Measurements from ENCODE around the gene FOXP1. TPM values are rescaled to one million over a fixed set of nuclear protein-coding genes. Genes with fewer than 3 reads are reported as not detected.

FOXP1 gene
- polyA plus RNA-seq, 1 donor from 2014 or later, result 5.6 TPM

DNA sequence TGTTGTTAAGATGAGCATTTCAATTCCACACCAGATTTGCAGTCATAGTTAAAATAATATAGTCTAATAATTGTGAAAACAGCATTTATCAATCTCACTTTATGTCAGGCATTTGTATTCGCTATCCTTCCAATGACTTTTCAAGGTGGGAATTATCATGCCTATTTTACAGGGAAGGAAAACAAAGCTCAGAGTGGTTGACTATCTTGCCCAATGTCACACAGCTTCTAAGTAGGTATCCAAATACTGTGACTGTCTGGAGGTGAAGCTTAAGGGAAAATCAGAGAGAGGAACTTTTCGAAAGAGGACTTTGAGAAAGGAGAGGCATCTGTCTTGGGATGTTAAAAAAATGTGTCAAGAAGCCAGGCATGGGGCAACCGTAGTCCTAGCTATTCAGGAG lies 443.1 kb downstream of the FOXP1 start:
- Histone ChIP-seq H3K9me3 (ENCODE audit: low read length) (no peaks in the 10 kb centered on the region), H3F3A (ENCODE audit: insufficient read depth, low read length, poor library complexity, severe bottlenecking) (no peaks in the 10 kb centered on the region), H3K4me3 (ENCODE audit: low read length) (no peak overlapping the region), H3K4me2 (ENCODE audit: low read length) (no peak overlapping the region), H2AFZ (ENCODE audit: low read depth, low read length) (no peak overlapping the region), H3K79me2 (replicated peaks; ENCODE audit: insufficient read depth, low read length) (no peaks in the 10 kb centered on the region), H4K20me1 (ENCODE audit: insufficient read depth) (no peaks in the 10 kb centered on the region), H3K36me3 (ENCODE audit: insufficient read depth, low read length) (no peaks in the 10 kb centered on the region), H3K27me3 (ENCODE audit: insufficient read depth, low read depth, low read length) (no peaks in the 10 kb centered on the region), H3K9ac (ENCODE audit: low read length) (no peak overlapping the region), H3K9me2 (ENCODE audit: insufficient read depth, low read length) (no peaks in the 10 kb centered on the region), H3K27ac (ENCODE audit: low read length) (no peak overlapping the region)
- TF ChIP-seq EP300 (conservative IDR thresholded peaks at IDR 0.05; ENCODE audit: poor library complexity, severe bottlenecking), result no peak
- TF ChIP-seq SMC3 (conservative IDR thresholded peaks at IDR 0.05; ENCODE audit: poor library complexity), result no peak
- TF ChIP-seq, protein P1, sequence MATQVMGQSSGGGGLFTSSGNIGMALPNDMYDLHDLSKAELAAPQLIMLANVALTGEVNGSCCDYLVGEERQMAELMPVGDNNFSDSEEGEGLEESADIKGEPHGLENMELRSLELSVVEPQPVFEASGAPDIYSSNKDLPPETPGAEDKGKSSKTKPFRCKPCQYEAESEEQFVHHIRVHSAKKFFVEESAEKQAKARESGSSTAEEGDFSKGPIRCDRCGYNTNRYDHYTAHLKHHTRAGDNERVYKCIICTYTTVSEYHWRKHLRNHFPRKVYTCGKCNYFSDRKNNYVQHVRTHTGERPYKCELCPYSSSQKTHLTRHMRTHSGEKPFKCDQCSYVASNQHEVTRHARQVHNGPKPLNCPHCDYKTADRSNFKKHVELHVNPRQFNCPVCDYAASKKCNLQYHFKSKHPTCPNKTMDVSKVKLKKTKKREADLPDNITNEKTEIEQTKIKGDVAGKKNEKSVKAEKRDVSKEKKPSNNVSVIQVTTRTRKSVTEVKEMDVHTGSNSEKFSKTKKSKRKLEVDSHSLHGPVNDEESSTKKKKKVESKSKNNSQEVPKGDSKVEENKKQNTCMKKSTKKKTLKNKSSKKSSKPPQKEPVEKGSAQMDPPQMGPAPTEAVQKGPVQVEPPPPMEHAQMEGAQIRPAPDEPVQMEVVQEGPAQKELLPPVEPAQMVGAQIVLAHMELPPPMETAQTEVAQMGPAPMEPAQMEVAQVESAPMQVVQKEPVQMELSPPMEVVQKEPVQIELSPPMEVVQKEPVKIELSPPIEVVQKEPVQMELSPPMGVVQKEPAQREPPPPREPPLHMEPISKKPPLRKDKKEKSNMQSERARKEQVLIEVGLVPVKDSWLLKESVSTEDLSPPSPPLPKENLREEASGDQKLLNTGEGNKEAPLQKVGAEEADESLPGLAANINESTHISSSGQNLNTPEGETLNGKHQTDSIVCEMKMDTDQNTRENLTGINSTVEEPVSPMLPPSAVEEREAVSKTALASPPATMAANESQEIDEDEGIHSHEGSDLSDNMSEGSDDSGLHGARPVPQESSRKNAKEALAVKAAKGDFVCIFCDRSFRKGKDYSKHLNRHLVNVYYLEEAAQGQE (IDR thresholded peaks at IDR 0.05; ENCODE audit: borderline replicate concordance), result no peak
- TF ChIP-seq TAF1 (IDR thresholded peaks at IDR 0.05; ENCODE audit: low read depth), result no peak
- no peak for TF ChIP-seq POLR2AphosphoS5 (IDR thresholded peaks at IDR 0.05)
- no peak for TF ChIP-seq EZH2 (IDR thresholded peaks at IDR 0.05; ENCODE audit: borderline replicate concordance, insufficient read depth, low read length, poor library complexity, severe bottlenecking)
- no peak for TF ChIP-seq RAD21 (conservative IDR thresholded peaks at IDR 0.05)
- TF ChIP-seq, protein P2, sequence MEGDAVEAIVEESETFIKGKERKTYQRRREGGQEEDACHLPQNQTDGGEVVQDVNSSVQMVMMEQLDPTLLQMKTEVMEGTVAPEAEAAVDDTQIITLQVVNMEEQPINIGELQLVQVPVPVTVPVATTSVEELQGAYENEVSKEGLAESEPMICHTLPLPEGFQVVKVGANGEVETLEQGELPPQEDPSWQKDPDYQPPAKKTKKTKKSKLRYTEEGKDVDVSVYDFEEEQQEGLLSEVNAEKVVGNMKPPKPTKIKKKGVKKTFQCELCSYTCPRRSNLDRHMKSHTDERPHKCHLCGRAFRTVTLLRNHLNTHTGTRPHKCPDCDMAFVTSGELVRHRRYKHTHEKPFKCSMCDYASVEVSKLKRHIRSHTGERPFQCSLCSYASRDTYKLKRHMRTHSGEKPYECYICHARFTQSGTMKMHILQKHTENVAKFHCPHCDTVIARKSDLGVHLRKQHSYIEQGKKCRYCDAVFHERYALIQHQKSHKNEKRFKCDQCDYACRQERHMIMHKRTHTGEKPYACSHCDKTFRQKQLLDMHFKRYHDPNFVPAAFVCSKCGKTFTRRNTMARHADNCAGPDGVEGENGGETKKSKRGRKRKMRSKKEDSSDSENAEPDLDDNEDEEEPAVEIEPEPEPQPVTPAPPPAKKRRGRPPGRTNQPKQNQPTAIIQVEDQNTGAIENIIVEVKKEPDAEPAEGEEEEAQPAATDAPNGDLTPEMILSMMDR (IDR thresholded peaks at IDR 0.05; ENCODE audit: poor library complexity, severe bottlenecking), result no peak
- no peak for TF ChIP-seq MXI1 (conservative IDR thresholded peaks at IDR 0.05; ENCODE audit: poor library complexity, severe bottlenecking)

DNA sequence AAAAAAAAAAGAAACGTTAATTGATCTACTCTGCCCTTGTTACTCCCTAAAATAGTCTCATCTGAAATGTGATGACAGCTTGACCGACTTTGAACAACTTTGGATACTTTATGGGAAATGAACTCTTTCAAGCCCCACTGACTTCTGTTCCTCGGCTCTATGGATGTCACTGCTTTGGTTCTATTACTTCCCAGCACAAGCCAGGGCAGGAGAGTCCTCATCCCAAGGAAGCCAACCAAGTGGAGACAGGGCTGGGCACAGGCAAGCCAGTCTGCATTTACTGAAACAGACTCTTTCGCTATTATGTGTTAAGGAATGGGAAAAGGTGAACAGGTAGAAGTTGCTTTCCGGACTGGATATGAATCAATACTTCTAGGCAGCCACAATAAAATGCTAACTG lies 444.0 kb downstream of the FOXP1 start:
- H3K9me2 ChIP-seq (ENCODE audit: insufficient read depth, low read length), result no peaks in the 10 kb centered on the region
- H3K9me3 ChIP-seq (ENCODE audit: low read length), result no peaks in the 10 kb centered on the region
- H3K27ac ChIP-seq (ENCODE audit: low read length), result no peak overlapping the region
- no peaks in the 10 kb centered on the region for H3K36me3 ChIP-seq (ENCODE audit: insufficient read depth, low read length)
- H2AFZ ChIP-seq (ENCODE audit: low read depth, low read length), result no peak overlapping the region
- no peaks in the 10 kb centered on the region for H3F3A ChIP-seq (ENCODE audit: insufficient read depth, low read length, poor library complexity, severe bottlenecking)
- H3K9ac ChIP-seq (ENCODE audit: low read length), result no peak overlapping the region
- no peaks in the 10 kb centered on the region for H4K20me1 ChIP-seq (ENCODE audit: insufficient read depth)
- H3K4me3 ChIP-seq (ENCODE audit: low read length), result no peak overlapping the region
- H3K79me2 ChIP-seq (replicated peaks; ENCODE audit: insufficient read depth, low read length), result no peaks in the 10 kb centered on the region
- no peak overlapping the region for H3K4me2 ChIP-seq (ENCODE audit: low read length)
- TF ChIP-seq SMC3 (conservative IDR thresholded peaks at IDR 0.05; ENCODE audit: poor library complexity) (no peak), EP300 (conservative IDR thresholded peaks at IDR 0.05; ENCODE audit: poor library complexity, severe bottlenecking) (no peak), POLR2AphosphoS5 (IDR thresholded peaks at IDR 0.05) (no peak), MXI1 (conservative IDR thresholded peaks at IDR 0.05; ENCODE audit: poor library complexity, severe bottlenecking) (no peak), TAF1 (IDR thresholded peaks at IDR 0.05; ENCODE audit: low read depth) (no peak), RAD21 (conservative IDR thresholded peaks at IDR 0.05) (no peak), EZH2 (IDR thresholded peaks at IDR 0.05; ENCODE audit: borderline replicate concordance, insufficient read depth, low read length, poor library complexity, severe bottlenecking) (no peak)
- TF ChIP-seq, protein P2 (IDR thresholded peaks at IDR 0.05; ENCODE audit: poor library complexity, severe bottlenecking), result no peak
- TF ChIP-seq, protein P1 (IDR thresholded peaks at IDR 0.05; ENCODE audit: borderline replicate concordance), result no peak
- H3K27me3 ChIP-seq (ENCODE audit: insufficient read depth, low read depth, low read length), result no peaks in the 10 kb centered on the region
